Measurements from ENCODE around the gene CCSER1.
A peak's percentile ranks its signal among the peaks of the same experiment; 100 is the strongest.

Gene CCSER1

DNA sequence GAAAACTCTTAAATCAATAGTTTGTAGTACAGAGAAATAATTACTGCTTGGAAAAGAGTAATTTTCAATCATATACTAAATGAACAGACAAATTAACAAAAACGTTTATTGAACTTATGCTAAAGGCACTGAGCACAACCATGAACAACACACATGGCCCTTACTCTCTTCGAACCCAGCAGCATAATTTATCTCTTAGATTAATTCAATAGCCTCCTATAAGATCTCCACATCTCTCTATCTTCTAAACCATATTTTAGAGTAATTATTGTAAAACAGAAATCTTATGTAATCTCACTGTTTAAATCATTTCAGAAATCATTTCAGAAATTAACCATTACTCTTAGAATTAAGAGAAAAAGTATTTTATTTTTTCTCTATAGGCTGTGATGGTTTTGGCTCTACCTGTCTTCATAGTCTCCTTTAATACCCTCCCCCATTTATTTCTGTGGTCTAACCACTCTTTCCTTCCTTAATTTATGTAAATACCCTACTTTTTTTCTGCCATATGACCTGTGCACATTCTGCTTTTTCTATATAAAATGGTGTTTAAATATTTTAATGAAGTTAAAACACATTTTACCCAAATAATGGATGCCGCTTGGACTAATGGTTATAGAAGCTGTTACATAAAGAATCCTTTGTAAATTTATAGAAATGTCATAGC is 218.5 kb downstream of the CCSER1 start:
- Histone ChIP-seq H2AFZ (ENCODE audit: low read length) (no peak overlapping the region), H3K9me2 (replicated peaks; ENCODE audit: low read depth, low read length) (no peaks in the 10 kb centered on the region; the same call in 1 of the 2 replicates), H3K36me3 (ENCODE audit: insufficient read depth, low read length) (no peaks in the 10 kb centered on the region), H3F3A (ENCODE audit: low read depth) (no peaks in the 10 kb centered on the region), H3K79me2 (ENCODE audit: insufficient read depth, low read length) (no peaks in the 10 kb centered on the region), H3K9me3 (ENCODE audit: insufficient read depth, low read depth, low read length) (no peaks in the 10 kb centered on the region), H3K4me1 (ENCODE audit: insufficient read depth, low read length, poor library complexity, severe bottlenecking) (no peaks in the 10 kb centered on the region), H4K20me1 (ENCODE audit: insufficient read depth, low read length, poor library complexity, severe bottlenecking) (no peaks in the 10 kb centered on the region), H3K4me3 (ENCODE audit: low read length, poor library complexity, severe bottlenecking) (no peak overlapping the region), H3K4me2 (ENCODE audit: low read depth, low read length, poor library complexity, severe bottlenecking) (no peak overlapping the region), H3K27me3 (ENCODE audit: insufficient read depth, low read length, poor library complexity, severe bottlenecking) (no peaks in the 10 kb centered on the region), H3K9ac (ENCODE audit: low read depth, low read length, poor library complexity, severe bottlenecking) (no peak overlapping the region)
- TF ChIP-seq, protein P1, sequence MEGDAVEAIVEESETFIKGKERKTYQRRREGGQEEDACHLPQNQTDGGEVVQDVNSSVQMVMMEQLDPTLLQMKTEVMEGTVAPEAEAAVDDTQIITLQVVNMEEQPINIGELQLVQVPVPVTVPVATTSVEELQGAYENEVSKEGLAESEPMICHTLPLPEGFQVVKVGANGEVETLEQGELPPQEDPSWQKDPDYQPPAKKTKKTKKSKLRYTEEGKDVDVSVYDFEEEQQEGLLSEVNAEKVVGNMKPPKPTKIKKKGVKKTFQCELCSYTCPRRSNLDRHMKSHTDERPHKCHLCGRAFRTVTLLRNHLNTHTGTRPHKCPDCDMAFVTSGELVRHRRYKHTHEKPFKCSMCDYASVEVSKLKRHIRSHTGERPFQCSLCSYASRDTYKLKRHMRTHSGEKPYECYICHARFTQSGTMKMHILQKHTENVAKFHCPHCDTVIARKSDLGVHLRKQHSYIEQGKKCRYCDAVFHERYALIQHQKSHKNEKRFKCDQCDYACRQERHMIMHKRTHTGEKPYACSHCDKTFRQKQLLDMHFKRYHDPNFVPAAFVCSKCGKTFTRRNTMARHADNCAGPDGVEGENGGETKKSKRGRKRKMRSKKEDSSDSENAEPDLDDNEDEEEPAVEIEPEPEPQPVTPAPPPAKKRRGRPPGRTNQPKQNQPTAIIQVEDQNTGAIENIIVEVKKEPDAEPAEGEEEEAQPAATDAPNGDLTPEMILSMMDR (conservative IDR thresholded peaks at IDR 0.05; ENCODE audit: low read length): no peak
- TF ChIP-seq EZH2phosphoT487 (IDR thresholded peaks at IDR 0.05; ENCODE audit: borderline replicate concordance): no peak

DNA sequence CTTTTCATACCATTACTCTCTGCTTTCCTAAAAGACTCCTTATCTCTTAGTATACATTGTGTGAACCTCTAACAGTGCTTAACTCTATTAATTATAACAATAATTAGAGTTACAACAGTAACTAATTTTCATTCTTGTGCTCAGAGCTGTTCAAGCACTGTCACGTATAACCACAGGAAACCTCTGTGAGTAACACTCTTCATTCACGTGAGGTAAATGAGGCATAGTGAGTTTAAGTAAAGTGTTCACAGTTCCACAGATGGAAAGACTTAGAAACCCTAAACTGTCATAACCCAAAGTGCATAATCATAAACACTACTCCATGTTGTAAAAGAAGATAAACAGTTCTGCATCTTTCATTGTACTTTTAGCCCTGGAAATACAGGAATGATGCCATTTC is 222.4 kb downstream of the CCSER1 start:
- H3K9me3 ChIP-seq (ENCODE audit: insufficient read depth, low read depth, low read length): no peaks in the 10 kb centered on the region
- H4K20me1 ChIP-seq (ENCODE audit: insufficient read depth, low read length, poor library complexity, severe bottlenecking): no peaks in the 10 kb centered on the region
- H3F3A ChIP-seq (ENCODE audit: low read depth): no peaks in the 10 kb centered on the region
- H3K4me3 ChIP-seq (ENCODE audit: low read length, poor library complexity, severe bottlenecking): no peak overlapping the region
- H3K4me2 ChIP-seq (ENCODE audit: low read depth, low read length, poor library complexity, severe bottlenecking): no peak overlapping the region
- H3K4me1 ChIP-seq (ENCODE audit: insufficient read depth, low read length, poor library complexity, severe bottlenecking): no peaks in the 10 kb centered on the region
- no peaks in the 10 kb centered on the region for H3K79me2 ChIP-seq (ENCODE audit: insufficient read depth, low read length)
- H3K27me3 ChIP-seq (ENCODE audit: insufficient read depth, low read length, poor library complexity, severe bottlenecking): no peaks in the 10 kb centered on the region
- H2AFZ ChIP-seq (ENCODE audit: low read length): no peak overlapping the region
- H3K9me2 ChIP-seq (replicated peaks; ENCODE audit: low read depth, low read length): no peaks in the 10 kb centered on the region; the same call in 1 of the 2 replicates
- no peak overlapping the region for H3K9ac ChIP-seq (ENCODE audit: low read depth, low read length, poor library complexity, severe bottlenecking)
- no peaks in the 10 kb centered on the region for H3K36me3 ChIP-seq (ENCODE audit: insufficient read depth, low read length)
- no peak for TF ChIP-seq EZH2phosphoT487 (IDR thresholded peaks at IDR 0.05; ENCODE audit: borderline replicate concordance)

DNA sequence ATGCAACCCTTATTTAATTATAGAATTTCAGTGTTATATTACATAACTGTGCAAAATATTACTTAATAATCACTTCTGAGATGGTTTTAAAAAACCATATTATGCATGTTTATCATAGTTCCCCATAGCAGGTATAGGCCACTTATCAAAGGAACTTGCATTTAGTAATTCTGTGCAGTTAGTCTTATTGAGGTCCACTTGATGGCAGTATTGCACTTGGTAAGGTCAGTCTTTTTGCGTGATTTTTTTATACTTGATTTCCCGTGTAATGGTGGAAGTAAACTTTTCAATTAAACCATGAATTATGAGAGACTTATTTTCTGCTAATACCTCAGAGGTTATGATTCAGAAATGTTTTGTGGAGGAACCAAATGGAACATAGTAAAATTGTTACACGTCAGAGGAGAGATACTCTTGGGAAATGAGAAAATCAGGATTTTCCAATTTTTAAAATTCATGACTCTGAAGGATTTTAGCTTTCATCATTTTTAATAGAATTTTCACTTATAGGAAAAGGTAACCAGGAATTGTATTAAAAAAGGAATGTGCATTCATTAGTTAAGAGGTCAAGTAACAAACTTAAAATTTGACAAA is 230.0 kb downstream of the CCSER1 start:
- H3K4me3 ChIP-seq (ENCODE audit: low read length, poor library complexity, severe bottlenecking): no peak overlapping the region

More for the DNA sequence above, 230.0 kb downstream of the CCSER1 start:
- Histone ChIP-seq H3K4me2 (ENCODE audit: low read depth, low read length, poor library complexity, severe bottlenecking) (no peak overlapping the region), H3K9ac (ENCODE audit: low read depth, low read length, poor library complexity, severe bottlenecking) (no peak overlapping the region), H4K20me1 (ENCODE audit: insufficient read depth, low read length, poor library complexity, severe bottlenecking) (no peaks in the 10 kb centered on the region), H3K36me3 (ENCODE audit: insufficient read depth, low read length) (no peaks in the 10 kb centered on the region), H3K9me3 (ENCODE audit: insufficient read depth, low read depth, low read length) (no peaks in the 10 kb centered on the region), H2AFZ (ENCODE audit: low read length) (no peak overlapping the region), H3K27me3 (ENCODE audit: insufficient read depth, low read length, poor library complexity, severe bottlenecking) (no peaks in the 10 kb centered on the region), H3K79me2 (ENCODE audit: insufficient read depth, low read length) (no peaks in the 10 kb centered on the region), H3F3A (ENCODE audit: low read depth) (no peaks in the 10 kb centered on the region), H3K4me1 (ENCODE audit: insufficient read depth, low read length, poor library complexity, severe bottlenecking) (no peaks in the 10 kb centered on the region), H3K9me2 (replicated peaks; ENCODE audit: low read depth, low read length) (no peaks in the 10 kb centered on the region)
- no peak for TF ChIP-seq EZH2phosphoT487 (IDR thresholded peaks at IDR 0.05; ENCODE audit: borderline replicate concordance)
- TF ChIP-seq, protein P1 (conservative IDR thresholded peaks at IDR 0.05; ENCODE audit: low read length): peak; percentile 75

Data from Loucy (cell line).